T-cell (primary cell): ENCODE measurements around the gene CASS4. TPM values are rescaled to one million over a fixed set of nuclear protein-coding genes. Genes with fewer than 3 reads are reported as not detected.
"Not testable (repeated sequence)": the region's sequence is repeated elsewhere in the genome, so short reads cannot be mapped to it uniquely, and the experiment has no call there.

Source experiments
- ATAC-seq, 4 experiments: fragments of 200-7000 bp in 3 of 4; fragments of 150-1000 bp in 1 of 4; cut with Tn5 transposase; replicated peaks in 1 of 4; 1 replicate in 3 of 4; 2 replicates in 1 of 4; pipeline ENCODE4 v1.10.0; 2021; ENCODE audit warnings: moderate library complexity in 3 of 4, mild to moderate bottlenecking in 2 of 4, moderate number of reproducible peaks in 1 of 4
- CTCF ChIA-PET, 2 donors: fragments of 300-600 bp; sonication (Branson Sonifier 250); formaldehyde crosslinking; loops; one replicate each; lab custom pipeline; 2022; ENCODE audit warnings: antibody characterized with exemption in 2 of 2; lab: Charles Lee
- POLR2A ChIA-PET, 2 donors: fragments of 300-600 bp; sonication (Branson Sonifier 250); formaldehyde crosslinking; loops; one replicate each; lab custom pipeline; 2022; ENCODE audit warnings: antibody characterized with exemption in 2 of 2; lab: Charles Lee
- DNase-seq, 35 experiments: peaks; one replicate each; pipeline versions ENCODE4 v3.0.0 to v3.0.0-alpha.2; 2013 to 2023
- H3K27ac ChIP-seq: one replicate; pipeline ENCODE4 v1.5.1; 2013; ENCODE audit warnings: low read length
- H3K27me3 ChIP-seq, 2 experiments: replicated peaks in 1 of 2; 1 replicate in 1 of 2; 2 replicates in 1 of 2; pipeline versions ENCODE4 v1.6.1 to v1.7.0; 2013; ENCODE audit warnings: low read length in 1 of 2, mixed read lengths in 1 of 2; ENCODE audit not compliant: control insufficient read depth in 2 of 2, insufficient read depth in 2 of 2; ENCODE audit errors: extremely low read depth in 1 of 2
- H3K36me3 ChIP-seq, 2 donors: 1 replicate in 1 of 2; 2 replicates in 1 of 2; pipeline versions ENCODE4 v1.6.1 to v1.7.0; 2013; ENCODE audit warnings: low read length in 1 of 2; ENCODE audit not compliant: control insufficient read depth in 2 of 2, insufficient read depth in 1 of 2; ENCODE audit errors: extremely low read depth in 1 of 2
- H3K4me1 ChIP-seq, 2 experiments: 1 replicate in 1 of 2; 2 replicates in 1 of 2; pipeline versions ENCODE4 v1.6.1 to v1.7.0; 2013; ENCODE audit warnings: low read length in 2 of 2, mixed read lengths in 1 of 2; ENCODE audit not compliant: insufficient read depth in 2 of 2, control insufficient read depth in 1 of 2; ENCODE audit errors: extremely low read depth in 1 of 2
- H3K4me3 ChIP-seq, 2 donors: 1 replicate in 1 of 2; 2 replicates in 1 of 2; pipeline versions ENCODE4 v1.5.1 to v1.7.0; 2013; ENCODE audit warnings: mild to moderate bottlenecking in 2 of 2, low read length in 1 of 2, moderate library complexity in 1 of 2; ENCODE audit not compliant: control insufficient read depth in 1 of 2; ENCODE audit errors: extremely low read depth in 1 of 2
- H3K9me3 ChIP-seq: 2 replicates; pipeline ENCODE4 v1.7.0; 2013
- H3K27ac Mint-ChIP-seq, 2 donors: one replicate each; pipeline ENCODE4 v1.8.0; 2020 to 2021; ENCODE audit warnings: mild to moderate bottlenecking in 2 of 2, mixed read lengths in 2 of 2
- H3K27me3 Mint-ChIP-seq, 2 donors: one replicate each; pipeline ENCODE4 v1.8.0; 2021 to 2022; ENCODE audit warnings: mixed read lengths in 2 of 2
- H3K36me3 Mint-ChIP-seq: one replicate; pipeline ENCODE4 v1.8.0; 2021; ENCODE audit warnings: mixed read lengths
- H3K4me1 Mint-ChIP-seq, 3 donors: one replicate each; pipeline ENCODE4 v1.8.0; 2020 to 2022; ENCODE audit warnings: mixed read lengths in 3 of 3, mild to moderate bottlenecking in 1 of 3
- H3K4me3 Mint-ChIP-seq, 3 donors: one replicate each; pipeline ENCODE4 v1.8.0; 2020 to 2022; ENCODE audit warnings: mild to moderate bottlenecking in 3 of 3, mixed read lengths in 3 of 3, moderate library complexity in 3 of 3
- H3K9me3 Mint-ChIP-seq, 3 donors: one replicate each; pipeline ENCODE4 v1.8.0; 2020 to 2022; ENCODE audit warnings: mixed read lengths in 3 of 3
- WGBS: methylation state at CpG from one replicate; pipeline ENCODE4 v1.1.5; 2013; ENCODE audit warnings: missing lambda C conversion rate; ENCODE audit not compliant: insufficient coverage; 5-methylcytosine and 5-hydroxymethylcytosine counted together
- total RNA-seq, 35 experiments: library from RNA in 6 of 35; stranded (reverse) in 6 of 35; fragments of 120-200 nt in 1 of 35; gene quantifications; one replicate each; pipeline versions ENCODE4 v1.2.1 to v1.2.4 and lab custom pipeline; 2013 to 2026

CASS4 gene
- total RNA-seq, 5 donors from 2014 or later (not counting 1 experiment from before 2014, with no cell fraction given), result 8.0 to 13.8 (median 11.2) TPM

- 57% methylated on average over 6 of the region's 8 CpGs for WGBS
- ATAC-seq (no peak), DNase-seq (no peak)
- POLR2A ChIA-PET, result interaction anchor here (0.6 to 1.2 kb wide), 4 partner anchors 13 to 1995 kb away, joined by 4 to 12 read pairs (median 6); partner anchors contain the start of genes CASS4 (in 1 of the 2) and VAPB (in 1 of the 2)
- Mint-ChIP-seq H3K4me1 (peaks cover 19 to 28% (median 27%) of the 10 kb centered on the region in 3 donors), H3K27me3 (no peaks in the 10 kb centered on the region), H3K27ac (no peak overlapping the region), H3K4me3 (no peak overlapping the region), H3K9me3 (no peaks in the 10 kb centered on the region), H3K36me3 (peaks cover 23% of the 10 kb centered on the region)
- peaks cover 2 to 35% of the 10 kb centered on the region in 2 donors for H3K36me3 ChIP-seq
- H3K4me3 ChIP-seq, result peak overlapping the region in 1 of 2 donors; percentile 66
- H3K27me3 ChIP-seq, result no peaks in the 10 kb centered on the region
- peaks cover 14 to 20% of the 10 kb centered on the region in 2 experiments for H3K4me1 ChIP-seq
- peak overlapping the region; percentile 89 for H3K27ac ChIP-seq
- CTCF ChIA-PET, result interaction anchor here in 1 of 2 donors (1.8 to 2.1 kb wide), 2 partner anchors 19 to 35 kb away, joined by 10 to 14 read pairs; partner anchors contain the start of genes CASS4 and FAM210B
- no peaks in the 10 kb centered on the region for H3K9me3 ChIP-seq
Measured at GRCh38 chr20:56393653-56394052, 18.4 kb upstream of the CASS4 start.

GRCh38 chr20:56395166-56395565 lies 16.9 kb upstream of the CASS4 start:
- Histone ChIP-seq H3K4me3 (no peak overlapping the region), H3K4me1 (peaks cover 14 to 20% of the 10 kb centered on the region in 2 experiments), H3K9me3 (no peaks in the 10 kb centered on the region), H3K36me3 (peaks cover 2 to 48% of the 10 kb centered on the region in 2 donors), H3K27me3 (no peaks in the 10 kb centered on the region), H3K27ac (no peak overlapping the region)
- Mint-ChIP-seq H3K4me3 (peak overlapping the region in 1 of 3 donors; percentile 25), H3K27ac (peak overlapping the region in 1 of 2 donors; percentile 9), H3K27me3 (no peaks in the 10 kb centered on the region), H3K9me3 (no peaks in the 10 kb centered on the region), H3K4me1 (peaks cover 23 to 38% (median 36%) of the 10 kb centered on the region in 3 donors), H3K36me3 (peaks cover 34% of the 10 kb centered on the region)
- POLR2A ChIA-PET, result interaction anchor here (0.5 to 0.9 kb wide), 4 partner anchors 18 to 104 kb away, joined by 3 to 6 read pairs (median 3); partner anchors contain the start of gene RTF2 (in 1 of the 2)
- no peak for ATAC-seq
- WGBS, result 100% methylated on average over 3 of the region's 4 CpGs
- CTCF ChIA-PET, result interaction anchor here in 1 of 2 donors (0.6 to 2.0 kb wide), 4 partner anchors 11 to 81 kb away, joined by 3 to 4 read pairs (median 3); no protein-coding TSS in a partner anchor
- DNase-seq, result no peak

- DNase-seq, result peak in 32 of 35 experiments; percentile 12 to 90 (median 58)
- CTCF ChIA-PET, result interaction anchor here (1.0 to 1.3 kb wide), 5 partner anchors 8 to 116 kb away, joined by 3 to 6 read pairs (median 3); partner anchors contain the start of genes AURKA (in 1 of the 2) and CSTF1 (in 1 of the 2)
- Mint-ChIP-seq H3K27ac (no peak overlapping the region), H3K4me3 (no peak overlapping the region), H3K4me1 (peaks cover 10 to 22% (median 21%) of the 10 kb centered on the region in 3 donors), H3K9me3 (no peaks in the 10 kb centered on the region), H3K36me3 (peaks cover 53% of the 10 kb centered on the region), H3K27me3 (no peaks in the 10 kb centered on the region)
- Histone ChIP-seq H3K36me3 (peaks cover 19 to 82% of the 10 kb centered on the region in 2 donors), H3K9me3 (no peaks in the 10 kb centered on the region), H3K27ac (no peak overlapping the region), H3K4me1 (no peaks in the 10 kb centered on the region), H3K4me3 (no peak overlapping the region), H3K27me3 (no peaks in the 10 kb centered on the region)
- peak; percentile 65 to 78 (median 68) for ATAC-seq
- POLR2A ChIA-PET, result no interaction called here
Measured at GRCh38 chr20:56400001-56400640, 11.9 kb upstream of the CASS4 start.

- peak in 2 of 35 experiments; percentile 35 to 84 for DNase-seq
- ATAC-seq, result no peak
- no peaks in the 10 kb centered on the region for H3K4me1 ChIP-seq
- no peaks in the 10 kb centered on the region for H3K9me3 Mint-ChIP-seq
- H3K36me3 Mint-ChIP-seq, result peaks cover 52% of the 10 kb centered on the region
- no peaks in the 10 kb centered on the region for H3K27me3 Mint-ChIP-seq
- H3K36me3 ChIP-seq, result peaks cover 20 to 80% of the 10 kb centered on the region in 2 donors
- ChIA-PET POLR2A (no interaction called here), CTCF (no interaction called here)
- WGBS, result 98% methylated on average over 20 of the region's 26 CpGs
- H3K27ac Mint-ChIP-seq, result no peak overlapping the region
- no peak overlapping the region for H3K27ac ChIP-seq
- H3K9me3 ChIP-seq, result no peaks in the 10 kb centered on the region
- H3K4me1 Mint-ChIP-seq, result peaks cover 9 to 21% (median 20%) of the 10 kb centered on the region in 3 donors
- H3K27me3 ChIP-seq, result no peaks in the 10 kb centered on the region
- no peak overlapping the region for H3K4me3 Mint-ChIP-seq
- H3K4me3 ChIP-seq, result no peak overlapping the region
Measured at GRCh38 chr20:56403465-56403864, 8.6 kb upstream of the CASS4 start.

- H3K27ac Mint-ChIP-seq, H3K27me3 ChIP-seq, H3K4me3 Mint-ChIP-seq, H3K4me3 ChIP-seq, CTCF ChIA-PET, H3K9me3 ChIP-seq, DNase-seq, H3K9me3 Mint-ChIP-seq, POLR2A ChIA-PET, H3K27ac ChIP-seq, ATAC-seq, H3K27me3 Mint-ChIP-seq, H3K4me1 ChIP-seq: not testable (repeated sequence)
- 93% methylated on average over 12 of the region's 12 CpGs for WGBS
- peaks cover 20 to 71% of the 10 kb centered on the region in 2 donors for H3K36me3 ChIP-seq
- peaks cover 3 to 16% (median 13%) of the 10 kb centered on the region in 3 donors for H3K4me1 Mint-ChIP-seq
- peaks cover 43% of the 10 kb centered on the region for H3K36me3 Mint-ChIP-seq
Measured at GRCh38 chr20:56405356-56405755, 6.7 kb upstream of the CASS4 start.

- ChIA-PET POLR2A (interaction anchor here in 1 of 2 donors (0.7 to 1.2 kb wide), 2 partner anchors 14 to 18 kb away, joined by 4 read pairs; no protein-coding TSS in a partner anchor), CTCF (interaction anchor here in 1 of 2 donors (1.1 kb wide), 1 partner anchor 12 kb away, joined by 3 read pairs; no protein-coding TSS in a partner anchor)
- no peak overlapping the region for H3K4me3 ChIP-seq
- H3K27me3 Mint-ChIP-seq, result no peaks in the 10 kb centered on the region
- peaks cover 12 to 25% (median 24%) of the 10 kb centered on the region in 3 donors for H3K4me1 Mint-ChIP-seq
- H3K4me3 Mint-ChIP-seq, result no peak overlapping the region
- H3K36me3 Mint-ChIP-seq, result peaks cover 42% of the 10 kb centered on the region
- ATAC-seq, result no peak
- WGBS, result 100% methylated on average over 1 of the region's 3 CpGs
- no peak overlapping the region for H3K27ac ChIP-seq
- peaks cover 13 to 59% of the 10 kb centered on the region in 2 donors for H3K36me3 ChIP-seq
- DNase-seq, result no peak
- H3K27me3 ChIP-seq, result no peaks in the 10 kb centered on the region
- no peak overlapping the region for H3K27ac Mint-ChIP-seq
- no peaks in the 10 kb centered on the region for H3K9me3 ChIP-seq
- peaks cover 4 to 12% of the 10 kb centered on the region in 2 experiments for H3K4me1 ChIP-seq
- no peaks in the 10 kb centered on the region for H3K9me3 Mint-ChIP-seq
Measured at GRCh38 chr20:56406910-56407309, 5.2 kb upstream of the CASS4 start.
